ENCODE data around the gene FLOT1. TPM values are rescaled to one million over a fixed set of nuclear protein-coding genes. Genes with fewer than 3 reads are reported as not detected.
"Not testable (repeated sequence)": the region's sequence is repeated elsewhere in the genome, so short reads cannot be mapped to it uniquely, and the experiment has no call there.

FLOT1 gene
- total RNA-seq, 2 experiments from 2014 or later: 104 to 107 TPM

- peak overlapping the region; percentile 97 for H3K4me3 Mint-ChIP-seq
- H3K27ac Mint-ChIP-seq: peak overlapping the region; percentile 100
- H3K27me3 Mint-ChIP-seq: peaks cover 16% of the 10 kb centered on the region
- peaks cover 61% of the 10 kb centered on the region for H3K36me3 Mint-ChIP-seq
- peaks cover 33% of the 10 kb centered on the region for H3K4me1 Mint-ChIP-seq
- no peaks in the 10 kb centered on the region for H3K9me3 Mint-ChIP-seq
- no peak for DNase-seq
Measured at GRCh38 chr6:30724906-30725667, 17.4 kb downstream of the FLOT1 start.

- H3K4me3 Mint-ChIP-seq: peak overlapping the region; percentile 97
- not testable (repeated sequence) for DNase-seq, H3K9me3 Mint-ChIP-seq
- peaks cover 16% of the 10 kb centered on the region for H3K27me3 Mint-ChIP-seq
- peak overlapping the region; percentile 100 for H3K27ac Mint-ChIP-seq
- H3K4me1 Mint-ChIP-seq: peaks cover 35% of the 10 kb centered on the region
- H3K36me3 Mint-ChIP-seq: peaks cover 62% of the 10 kb centered on the region
Measured at GRCh38 chr6:30723843-30724741, 18.4 kb downstream of the FLOT1 start.

- H3K27ac Mint-ChIP-seq: peak overlapping the region; percentile 100
- peaks cover 16% of the 10 kb centered on the region for H3K27me3 Mint-ChIP-seq
- H3K36me3 Mint-ChIP-seq: peaks cover 62% of the 10 kb centered on the region
- DNase-seq, H3K9me3 Mint-ChIP-seq: not testable (repeated sequence)
- H3K4me3 Mint-ChIP-seq: peak overlapping the region; percentile 97
- peaks cover 40% of the 10 kb centered on the region for H3K4me1 Mint-ChIP-seq
Measured at GRCh38 chr6:30723159-30723842, 19.2 kb downstream of the FLOT1 start.

GRCh38 chr6:30722280-30723112, 20.0 kb downstream of the FLOT1 start:
- H3K4me3 Mint-ChIP-seq: peak overlapping the region; percentile 97
- H3K4me1 Mint-ChIP-seq: peaks cover 43% of the 10 kb centered on the region
- H3K27me3 Mint-ChIP-seq: peaks cover 16% of the 10 kb centered on the region
- H3K27ac Mint-ChIP-seq: peak overlapping the region; percentile 100
- H3K36me3 Mint-ChIP-seq: peaks cover 64% of the 10 kb centered on the region
- H3K9me3 Mint-ChIP-seq: no peaks in the 10 kb centered on the region
- peak; percentile 73 for DNase-seq

- not testable (repeated sequence) for DNase-seq, H3K9me3 Mint-ChIP-seq
- peaks cover 44% of the 10 kb centered on the region for H3K4me1 Mint-ChIP-seq
Measured at GRCh38 chr6:30722025-30722279, 20.5 kb downstream of the FLOT1 start.

GRCh38 chr6:30721198-30722024, 21.1 kb downstream of the FLOT1 start:
- H3K27me3 Mint-ChIP-seq: peaks cover 16% of the 10 kb centered on the region
- peaks cover 67% of the 10 kb centered on the region for H3K36me3 Mint-ChIP-seq
- peak overlapping the region; percentile 100 for H3K27ac Mint-ChIP-seq
- DNase-seq: peak; percentile 98
- peaks cover 48% of the 10 kb centered on the region for H3K4me1 Mint-ChIP-seq
- H3K4me3 Mint-ChIP-seq: peak overlapping the region; percentile 97
- peaks cover 1% of the 10 kb centered on the region for H3K9me3 Mint-ChIP-seq

More at GRCh38 chr6:30722025-30722279, 20.5 kb downstream of the FLOT1 start:
- peaks cover 16% of the 10 kb centered on the region for H3K27me3 Mint-ChIP-seq
- H3K27ac Mint-ChIP-seq: peak overlapping the region; percentile 100
- peaks cover 61% of the 10 kb centered on the region for H3K36me3 Mint-ChIP-seq
- peak overlapping the region; percentile 97 for H3K4me3 Mint-ChIP-seq

GRCh38 chr6:30720738-30721197, 21.7 kb downstream of the FLOT1 start:
- Mint-ChIP-seq H3K27ac (peak overlapping the region; percentile 100), H3K9me3 (peaks cover 1% of the 10 kb centered on the region), H3K4me3 (peak overlapping the region; percentile 97), H3K36me3 (peaks cover 71% of the 10 kb centered on the region), H3K4me1 (peaks cover 54% of the 10 kb centered on the region), H3K27me3 (peaks cover 16% of the 10 kb centered on the region)
- DNase-seq: peak; percentile 72

GRCh38 chr6:30719791-30720737, 22.4 kb downstream of the FLOT1 start, which contains the start of gene TUBB:
Gene TUBB, plus strand, starts transcription at chr6:30720352. Its CDS starts 155 bp downstream, at chr6:30720507.
- DNase-seq: peak; percentile 96
- peaks cover 72% of the 10 kb centered on the region for H3K36me3 Mint-ChIP-seq
- H3K27ac Mint-ChIP-seq: peak within 1 kb of the TSS; percentile 100
- H3K4me1 Mint-ChIP-seq: peaks cover 56% of the 10 kb centered on the region
- H3K9me3 Mint-ChIP-seq: peaks cover 1% of the 10 kb centered on the region
- peak within 1 kb of the TSS; percentile 97 for H3K4me3 Mint-ChIP-seq
- peaks cover 14% of the 10 kb centered on the region for H3K27me3 Mint-ChIP-seq

GRCh38 chr6:30719356-30719755, 23.1 kb downstream of the FLOT1 start:
- Mint-ChIP-seq H3K36me3 (peaks cover 71% of the 10 kb centered on the region), H3K27ac (peak overlapping the region; percentile 100), H3K9me3 (peaks cover 1% of the 10 kb centered on the region), H3K4me3 (peak overlapping the region; percentile 97), H3K27me3 (peaks cover 12% of the 10 kb centered on the region), H3K4me1 (peaks cover 53% of the 10 kb centered on the region)
- DNase-seq: no peak

GRCh38 chr6:30717845-30718720, 24.4 kb downstream of the FLOT1 start:
- not testable (repeated sequence) for H3K9me3 Mint-ChIP-seq, DNase-seq
- Mint-ChIP-seq H3K27me3 (peaks cover 12% of the 10 kb centered on the region), H3K36me3 (peaks cover 65% of the 10 kb centered on the region), H3K27ac (peak overlapping the region; percentile 100), H3K4me1 (peaks cover 40% of the 10 kb centered on the region), H3K4me3 (peak overlapping the region; percentile 97)

GRCh38 chr6:30717129-30717844, 25.2 kb downstream of the FLOT1 start, which contains the start of gene MDC1:
Gene MDC1, minus strand, starts transcription at chr6:30717281. Its CDS starts 2,106 bp downstream, at chr6:30715175.
- peaks cover 34% of the 10 kb centered on the region for H3K4me1 Mint-ChIP-seq

More at GRCh38 chr6:30717129-30717844, 25.2 kb downstream of the FLOT1 start, which contains the start of gene MDC1:
- H3K9me3 Mint-ChIP-seq: peaks cover 1% of the 10 kb centered on the region
- H3K36me3 Mint-ChIP-seq: peaks cover 64% of the 10 kb centered on the region
- peak within 1 kb of the TSS; percentile 100 for H3K27ac Mint-ChIP-seq
- H3K27me3 Mint-ChIP-seq: peaks cover 12% of the 10 kb centered on the region
- peak within 1 kb of the TSS; percentile 97 for H3K4me3 Mint-ChIP-seq
- DNase-seq: peak; percentile 99

All from activated naive CD8-positive, alpha-beta T cell treated with anti-CD3 and anti-CD28 coated beads for 36 hours (primary cell).